HL-60 (cell line): Measurements from ENCODE around the gene WSB2.
"Not testable (repeated sequence)": the region's sequence is repeated elsewhere in the genome, so short reads cannot be mapped to it uniquely, and the experiment has no call there.

ENCODE experiments used
- DNase-seq, 2 experiments: peaks; one replicate each; pipeline ENCODE4 v3.0.0-alpha.2; 2010 to 2020; ENCODE audit warnings: low read depth in 1 of 2, low spot score in 1 of 2
- H3K27ac ChIP-seq: fragments of 250-450 bp; sonication (Bioruptor Pico); replicated peaks from 2 replicates; pipeline ENCODE4 v1.5.1; 2020; ENCODE audit warnings: mild to moderate bottlenecking, moderate library complexity
- H3K27me3 ChIP-seq: fragments of 250-450 bp; sonication (Bioruptor Pico); 2 replicates; pipeline ENCODE4 v1.5.1; 2021; ENCODE audit warnings: mild to moderate bottlenecking, moderate library complexity; ENCODE audit not compliant: insufficient read depth, poor library complexity, severe bottlenecking
- H3K4me3 ChIP-seq: replicated peaks from 2 replicates; pipeline ENCODE4 v1.5.1; 2011; ENCODE audit warnings: mild to moderate bottlenecking, control low read depth, low read length; ENCODE audit not compliant: insufficient read depth
- CTCF ChIP-seq: IDR thresholded peaks from one replicate; pipeline ENCODE4 v1.5.1; 2011; ENCODE audit warnings: low read length, control low read depth, inconsistent platforms; ENCODE audit not compliant: insufficient read depth
- GABPA ChIP-seq: IDR thresholded peaks from 2 replicates; pipeline ENCODE4 v1.6.1; 2012; ENCODE audit warnings: low read depth
- POLR2AphosphoS5 ChIP-seq: IDR thresholded peaks from 2 replicates; pipeline ENCODE4 v1.6.1; 2012; ENCODE audit warnings: low read depth
- REST ChIP-seq: IDR thresholded peaks from 2 replicates; pipeline ENCODE4 v1.6.1; 2012; ENCODE audit warnings: low read depth; ENCODE audit not compliant: insufficient replicate concordance
- SPI1 ChIP-seq: IDR thresholded peaks from 2 replicates; pipeline ENCODE4 v1.6.1; 2012; ENCODE audit warnings: low read depth, mild to moderate bottlenecking, borderline replicate concordance

Gene WSB2

DNA sequence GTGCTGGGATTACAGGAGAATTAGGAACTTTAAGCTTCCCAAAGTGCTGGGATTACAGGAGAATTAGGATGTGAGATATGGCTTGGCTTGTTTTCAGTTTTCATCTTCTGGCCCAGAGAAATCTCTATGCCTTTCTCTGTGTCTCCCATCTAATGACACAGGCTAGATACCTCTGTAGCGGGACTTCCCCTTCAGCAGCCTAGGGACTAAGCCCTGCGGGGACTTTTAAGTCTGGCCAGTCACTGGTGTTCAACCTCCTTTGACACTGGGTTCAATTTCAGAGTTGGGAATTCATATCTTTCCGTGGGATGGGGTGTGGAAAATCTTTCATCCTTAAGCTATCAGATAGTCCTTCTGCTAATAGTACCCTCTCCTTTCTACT is 38.3 kb downstream of the WSB2 start:
- Histone ChIP-seq H3K27me3 (no peaks in the 10 kb centered on the region), H3K4me3 (no peak overlapping the region), H3K27ac (no peak overlapping the region)
- TF ChIP-seq SPI1 (no peak), POLR2AphosphoS5 (no peak), CTCF (no peak), GABPA (no peak), REST (no peak)
- DNase-seq, result no peak

DNA sequence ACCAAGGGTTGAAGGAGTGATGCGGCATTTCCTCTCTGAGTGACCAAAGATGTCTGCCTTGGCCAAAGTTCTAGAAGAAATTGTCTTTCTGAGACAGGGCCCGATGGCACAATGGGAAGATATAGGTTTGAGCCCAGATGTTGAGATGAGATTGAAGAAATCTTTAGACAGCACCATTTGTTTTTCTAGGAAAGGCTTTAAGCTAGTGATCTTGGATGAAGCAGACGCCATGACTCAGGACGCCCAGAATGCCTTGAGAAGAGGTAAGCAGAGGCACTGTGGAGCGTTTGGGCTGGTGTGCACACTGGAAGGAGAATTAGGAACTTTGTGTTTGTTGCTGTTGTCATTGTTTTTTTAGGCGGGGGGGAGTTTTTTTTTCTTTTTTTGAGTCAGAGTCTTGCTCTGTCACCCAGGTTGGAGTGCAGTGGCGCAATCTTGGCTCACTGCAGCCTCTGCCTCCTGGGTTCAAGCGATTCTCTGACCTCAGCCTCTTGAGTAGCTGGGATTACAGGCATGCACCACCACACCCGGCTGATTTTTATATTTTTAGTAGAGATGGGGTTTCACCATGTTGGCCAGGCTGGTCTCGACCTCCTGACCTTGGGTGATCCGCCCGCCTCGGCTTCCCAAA is 38.8 kb downstream of the WSB2 start:
- not testable (repeated sequence) for H3K4me3 ChIP-seq, H3K27ac ChIP-seq, H3K27me3 ChIP-seq

GRCh38 chr12:118020036-118020435 is 40.9 kb downstream of the WSB2 start:
- DNase-seq, result no peak
- Histone ChIP-seq H3K27me3 (no peaks in the 10 kb centered on the region), H3K27ac (no peak overlapping the region), H3K4me3 (no peak overlapping the region)
- no peak for TF ChIP-seq CTCF
- no peak for TF ChIP-seq SPI1
- no peak for TF ChIP-seq REST
- no peak for TF ChIP-seq GABPA
- no peak for TF ChIP-seq POLR2AphosphoS5

More for the DNA sequence above, 38.8 kb downstream of the WSB2 start:
- DNase-seq, result not testable (repeated sequence)

GRCh38 chr12:118017926-118018325 is 43.1 kb downstream of the WSB2 start:
- no peak overlapping the region for H3K4me3 ChIP-seq
- no peaks in the 10 kb centered on the region for H3K27me3 ChIP-seq
- no peak for DNase-seq
- no peak for TF ChIP-seq CTCF
- no peak for TF ChIP-seq SPI1
- no peak for TF ChIP-seq GABPA
- TF ChIP-seq REST, result no peak
- TF ChIP-seq POLR2AphosphoS5, result no peak
- no peak overlapping the region for H3K27ac ChIP-seq
